Mesenchymal stem cell (in vitro differentiated cells and primary cell): ENCODE results near the gene MAPKAP1.
"Not testable (repeated sequence)": the region's sequence is repeated elsewhere in the genome, so short reads cannot be mapped to it uniquely, and the experiment has no call there.

ENCODE experiments used
- DNase-seq: peaks from one replicate; pipeline ENCODE4 v3.0.0-alpha.2; 2013
- H2AFZ ChIP-seq: one replicate; pipeline ENCODE4 v1.6.1; 2013; ENCODE audit warnings: low read depth, mild to moderate bottlenecking, control low read depth, inconsistent platforms, low read length, moderate library complexity
- H2AK5ac ChIP-seq: 2 replicates; pipeline ENCODE4 v1.6.1; 2013; ENCODE audit warnings: low read length, moderate library complexity, mild to moderate bottlenecking, inconsistent platforms; ENCODE audit not compliant: severe bottlenecking
- H2BK120ac ChIP-seq: one replicate; pipeline ENCODE4 v1.6.1; 2013; ENCODE audit warnings: low read depth, mild to moderate bottlenecking, inconsistent platforms, low read length, moderate library complexity
- H2BK12ac ChIP-seq, 2 experiments: one replicate each; pipeline ENCODE4 v1.6.1; 2013; ENCODE audit warnings: inconsistent platforms in 2 of 2, low read length in 2 of 2, mild to moderate bottlenecking in 2 of 2, moderate library complexity in 2 of 2, control low read depth in 1 of 2
- H2BK15ac ChIP-seq: one replicate; pipeline ENCODE4 v1.6.1; 2013; ENCODE audit warnings: mild to moderate bottlenecking, low read depth, inconsistent platforms; ENCODE audit not compliant: poor library complexity, severe bottlenecking
- H2BK5ac ChIP-seq: 2 replicates; pipeline ENCODE4 v1.6.1; 2013; ENCODE audit warnings: low read depth, mild to moderate bottlenecking, low read length, control low read depth, inconsistent platforms; ENCODE audit not compliant: poor library complexity, severe bottlenecking
- H3K14ac ChIP-seq, 2 experiments: one replicate each; pipeline ENCODE4 v1.6.1; 2013; ENCODE audit warnings: inconsistent platforms in 2 of 2, low read length in 2 of 2, control low read depth in 1 of 2, mild to moderate bottlenecking in 1 of 2, moderate library complexity in 1 of 2
- H3K18ac ChIP-seq, 2 experiments: one replicate each; pipeline ENCODE4 v1.6.1; 2013; ENCODE audit warnings: inconsistent platforms in 2 of 2, low read length in 2 of 2, control low read depth in 1 of 2, low read depth in 1 of 2, mild to moderate bottlenecking in 1 of 2
- H3K23ac ChIP-seq, 2 experiments: one replicate each; pipeline ENCODE4 v1.6.1; 2013; ENCODE audit warnings: inconsistent platforms in 2 of 2, low read length in 2 of 2, mild to moderate bottlenecking in 2 of 2, moderate library complexity in 2 of 2, control low read depth in 1 of 2
- H3K27ac ChIP-seq: 2 replicates; pipeline ENCODE4 v1.5.1; 2013; ENCODE audit warnings: mild to moderate bottlenecking, moderate library complexity, low read length, control low read depth, inconsistent platforms; ENCODE audit not compliant: poor library complexity, severe bottlenecking
- H3K27me3 ChIP-seq, 2 experiments: 2 replicates each; pipeline versions ENCODE4 v1.6.1 to v1.7.0; 2013; ENCODE audit warnings: low read length in 2 of 2, mild to moderate bottlenecking in 2 of 2, moderate library complexity in 2 of 2, control low read depth in 1 of 2, inconsistent platforms in 1 of 2; ENCODE audit not compliant: control insufficient read depth in 1 of 2, insufficient read depth in 1 of 2
- H3K36me3 ChIP-seq, 2 experiments: 2 replicates each; pipeline versions ENCODE4 v1.6.1 to v1.7.0; 2013; ENCODE audit warnings: low read length in 2 of 2, control low read depth in 1 of 2, inconsistent platforms in 1 of 2, low read depth in 1 of 2, mild to moderate bottlenecking in 1 of 2; ENCODE audit not compliant: insufficient read depth in 2 of 2, control insufficient read depth in 1 of 2
- H3K4ac ChIP-seq, 2 experiments: one replicate each; pipeline ENCODE4 v1.6.1; 2013; ENCODE audit warnings: inconsistent platforms in 2 of 2, low read length in 2 of 2, mild to moderate bottlenecking in 2 of 2, moderate library complexity in 2 of 2, control low read depth in 1 of 2, low read depth in 1 of 2
- H3K4me1 ChIP-seq: 2 replicates; pipeline ENCODE4 v1.6.1; 2013; ENCODE audit warnings: low read depth, low read length, control low read depth; ENCODE audit not compliant: control insufficient read depth, insufficient read depth
- H3K4me2 ChIP-seq: 2 replicates; pipeline ENCODE4 v1.6.1; 2013; ENCODE audit warnings: low read length, mild to moderate bottlenecking, inconsistent platforms; ENCODE audit not compliant: poor library complexity, severe bottlenecking
- H3K4me3 ChIP-seq, 2 experiments: 2 replicates each; pipeline versions ENCODE4 v1.5.1 to v1.7.0; 2013; ENCODE audit warnings: low read length in 2 of 2, mild to moderate bottlenecking in 2 of 2, control low read depth in 1 of 2, low read depth in 1 of 2; ENCODE audit not compliant: insufficient read depth in 1 of 2
- H3K79me1 ChIP-seq: replicated peaks from 2 replicates; pipeline ENCODE4 v1.6.1; 2013; ENCODE audit warnings: mild to moderate bottlenecking, control low read depth, low read length, inconsistent platforms; ENCODE audit not compliant: poor library complexity, severe bottlenecking
- H3K9ac ChIP-seq: 2 replicates; pipeline ENCODE4 v1.7.0; 2013; ENCODE audit warnings: mild to moderate bottlenecking, low read length, moderate library complexity
- H3K9me3 ChIP-seq: 2 replicates; pipeline ENCODE4 v1.7.0; 2013; ENCODE audit warnings: mild to moderate bottlenecking, low read length; ENCODE audit not compliant: control insufficient read depth
- H4K8ac ChIP-seq: one replicate; pipeline ENCODE4 v1.6.1; 2013; ENCODE audit warnings: inconsistent platforms, mild to moderate bottlenecking, low read length, moderate library complexity
- H4K91ac ChIP-seq: one replicate; pipeline ENCODE4 v1.6.1; 2013; ENCODE audit warnings: mild to moderate bottlenecking, low read length, inconsistent platforms
- WGBS: methylation state at CpG from one replicate; pipeline ENCODE4 v1.1.7; 2013; ENCODE audit warnings: mixed read lengths; 5-methylcytosine and 5-hydroxymethylcytosine counted together

Gene MAPKAP1

DNA sequence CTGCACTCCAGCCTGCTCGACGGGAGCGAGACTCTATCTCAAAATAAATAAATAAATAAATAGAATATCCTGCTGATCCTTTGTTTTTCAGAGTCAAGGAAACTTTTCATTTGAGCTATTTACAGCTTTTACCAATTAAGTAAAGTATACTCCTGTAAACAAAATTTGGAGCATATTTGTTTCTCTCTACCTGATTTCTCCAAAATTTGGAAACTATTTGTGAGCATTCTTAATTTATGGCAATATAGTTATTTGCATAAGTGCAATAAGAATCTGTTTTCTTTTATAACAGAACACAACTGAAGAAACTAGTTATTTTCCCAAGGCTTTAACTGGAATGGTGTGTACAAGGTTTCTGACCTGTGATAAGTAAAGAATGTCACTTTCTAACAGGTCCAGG is 135.2 kb downstream of the MAPKAP1 start:
- H3K79me1 ChIP-seq = peaks cover 22% of the 10 kb centered on the region
- not testable (repeated sequence) for H2BK12ac ChIP-seq, H3K14ac ChIP-seq, H3K9me3 ChIP-seq, H3K4me2 ChIP-seq, H2BK5ac ChIP-seq, H4K91ac ChIP-seq, H3K9ac ChIP-seq, H2AK5ac ChIP-seq, H3K27ac ChIP-seq, H2BK15ac ChIP-seq, H3K4ac ChIP-seq, DNase-seq, H3K4me1 ChIP-seq, H3K27me3 ChIP-seq, H4K8ac ChIP-seq, H3K23ac ChIP-seq, H3K4me3 ChIP-seq, H3K18ac ChIP-seq, H2BK120ac ChIP-seq, H2AFZ ChIP-seq
- H3K36me3 ChIP-seq = peaks cover 0 to 18% of the 10 kb centered on the region in 2 experiments
- no CpG with 5 or more reads among the region's 3 CpGs for WGBS

- no peak overlapping the region for H3K4me3 ChIP-seq
- H3K9me3 ChIP-seq = peaks cover 4% of the 10 kb centered on the region
- H2BK5ac ChIP-seq = no peak overlapping the region
- H3K9ac ChIP-seq = no peak overlapping the region
- no peak overlapping the region for H2BK15ac ChIP-seq
- H3K4me1 ChIP-seq = no peaks in the 10 kb centered on the region
- no peak overlapping the region for H3K27ac ChIP-seq
- WGBS = 100% methylated on average over 2 of the region's 2 CpGs
- no peak overlapping the region for H2BK120ac ChIP-seq
- no peak overlapping the region for H4K91ac ChIP-seq
- peaks cover 0 to 8% of the 10 kb centered on the region in 2 experiments for H3K36me3 ChIP-seq
- H3K4ac ChIP-seq = no peak overlapping the region
- no peak overlapping the region for H2BK12ac ChIP-seq
- no peak overlapping the region for H3K14ac ChIP-seq
- no peaks in the 10 kb centered on the region for H3K27me3 ChIP-seq
- no peak for DNase-seq
- no peak overlapping the region for H2AK5ac ChIP-seq
- no peak overlapping the region for H4K8ac ChIP-seq
- no peak overlapping the region for H2AFZ ChIP-seq
- peaks cover 23% of the 10 kb centered on the region for H3K79me1 ChIP-seq
- no peak overlapping the region for H3K18ac ChIP-seq
- no peak overlapping the region for H3K23ac ChIP-seq
- no peak overlapping the region for H3K4me2 ChIP-seq
Measured at GRCh38 chr9:125570246-125570645, 136.8 kb downstream of the MAPKAP1 start.

DNA sequence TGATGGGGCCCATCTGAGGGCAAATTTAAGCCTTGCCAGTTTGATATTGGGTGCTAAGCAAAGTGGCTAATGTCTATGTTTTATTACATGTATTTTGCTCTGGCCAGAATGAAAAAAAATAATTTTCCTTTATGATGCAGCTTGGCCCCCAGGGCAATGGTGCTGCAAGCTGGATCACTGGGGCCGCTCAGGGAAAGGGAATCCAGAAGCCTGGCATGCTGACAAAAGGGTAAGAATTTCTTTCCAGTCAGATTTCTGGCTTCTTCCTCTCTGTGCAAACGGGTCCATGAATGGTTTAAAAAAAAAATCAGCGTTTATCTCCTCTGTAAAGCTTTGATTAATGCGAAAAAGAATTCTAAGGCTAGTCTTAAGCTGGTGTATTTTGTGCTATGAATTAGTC is 138.4 kb downstream of the MAPKAP1 start:
- peaks cover 4% of the 10 kb centered on the region for H3K9me3 ChIP-seq
- no peak overlapping the region for H3K18ac ChIP-seq
- H3K36me3 ChIP-seq = peaks cover 0 to 8% of the 10 kb centered on the region in 2 experiments
- H3K4me2 ChIP-seq = no peak overlapping the region
- no peak overlapping the region for H2AK5ac ChIP-seq
- H3K4me1 ChIP-seq = no peaks in the 10 kb centered on the region
- 96% methylated on average over 4 of the region's 4 CpGs for WGBS
- no peak overlapping the region for H2BK15ac ChIP-seq
- H4K8ac ChIP-seq = no peak overlapping the region
- H3K27me3 ChIP-seq = no peaks in the 10 kb centered on the region
- no peak overlapping the region for H3K27ac ChIP-seq
- H3K4ac ChIP-seq = no peak overlapping the region
- peak overlapping the region in 1 of 2 experiments; percentile 44 for H3K4me3 ChIP-seq
- H2BK12ac ChIP-seq = no peak overlapping the region
- H2AFZ ChIP-seq = no peak overlapping the region
- H3K79me1 ChIP-seq = peaks cover 22% of the 10 kb centered on the region
- peak overlapping the region; percentile 0 for H3K9ac ChIP-seq
- no peak overlapping the region for H3K23ac ChIP-seq
- H4K91ac ChIP-seq = no peak overlapping the region
- H2BK5ac ChIP-seq = no peak overlapping the region
- no peak overlapping the region for H3K14ac ChIP-seq
- H2BK120ac ChIP-seq = no peak overlapping the region
- DNase-seq = no peak

GRCh38 chr9:125566051-125566450 is 141.0 kb downstream of the MAPKAP1 start:
- not testable (repeated sequence) for H3K9me3 ChIP-seq, H3K14ac ChIP-seq, DNase-seq, H3K27me3 ChIP-seq, H3K4me3 ChIP-seq, H3K4me1 ChIP-seq, H2BK120ac ChIP-seq, H2AFZ ChIP-seq, H4K8ac ChIP-seq, H2BK5ac ChIP-seq, H4K91ac ChIP-seq, H2AK5ac ChIP-seq, H3K23ac ChIP-seq, H3K27ac ChIP-seq, H3K9ac ChIP-seq, H2BK15ac ChIP-seq, H3K18ac ChIP-seq, H3K4me2 ChIP-seq, H2BK12ac ChIP-seq, H3K36me3 ChIP-seq
- Histone ChIP-seq H3K79me1 (peaks cover 24% of the 10 kb centered on the region), H3K4ac (peak overlapping the region in 1 of 2 experiments; percentile 49)
